Liver (tissue), 3 donors: Measurements from ENCODE around the gene CPLANE1.

Experiments
- EGR1 ChIP-seq, 2 donors: IDR thresholded peaks; 2 replicates each; pipeline ENCODE4 v1.6.1; 2016 to 2018; ENCODE audit warnings: antibody characterized with exemption in 2 of 2, low read depth in 2 of 2
- GABPA ChIP-seq, 2 donors: IDR thresholded peaks in 1 of 2; conservative IDR thresholded peaks in 1 of 2; 2 replicates each; pipeline ENCODE4 v1.6.1; 2016; ENCODE audit warnings: antibody characterized with exemption in 2 of 2, mild to moderate bottlenecking in 1 of 2, moderate library complexity in 1 of 2
- NR2F2 ChIP-seq: IDR thresholded peaks from 2 replicates; pipeline ENCODE4 v1.6.1; 2016; ENCODE audit warnings: antibody characterized with exemption
- RAD21 ChIP-seq, 2 donors: IDR thresholded peaks; 2 replicates each; pipeline ENCODE4 v1.6.1; 2016; ENCODE audit warnings: antibody characterized with exemption in 2 of 2, mild to moderate bottlenecking in 2 of 2
- TAF1 ChIP-seq: conservative IDR thresholded peaks from 2 replicates; pipeline ENCODE4 v1.6.1; 2016; ENCODE audit warnings: antibody characterized with exemption, mild to moderate bottlenecking
- YY1 ChIP-seq: IDR thresholded peaks from 2 replicates; pipeline ENCODE4 v1.6.1; 2016; ENCODE audit warnings: antibody characterized with exemption, mild to moderate bottlenecking
- TF ChIP-seq, protein P1 (sequence below): IDR thresholded peaks from 2 replicates; pipeline ENCODE4 v1.6.1; 2016; ENCODE audit warnings: antibody characterized with exemption
- TF ChIP-seq, protein P2 (sequence below): fragments of 150-350 bp; IDR thresholded peaks from 2 replicates; pipeline ENCODE4 v1.5.1; 2017; ENCODE audit warnings: improper control_type of control experiment, low read depth, low read length; ENCODE audit not compliant: missing input control
- TF ChIP-seq, protein P3 (sequence below): IDR thresholded peaks from 2 replicates; pipeline ENCODE4 v1.6.1; 2016; ENCODE audit warnings: antibody characterized with exemption
- TF ChIP-seq, protein P4 (sequence below): IDR thresholded peaks from 2 replicates; pipeline ENCODE4 v1.6.1; 2016; ENCODE audit warnings: antibody characterized with exemption, mild to moderate bottlenecking
- TF ChIP-seq, protein P5 (sequence below): IDR thresholded peaks from 2 replicates; pipeline ENCODE4 v1.6.1; 2016; ENCODE audit warnings: antibody characterized with exemption
- donor health status: healthy.
- donor health status: healthy.

DNA sequence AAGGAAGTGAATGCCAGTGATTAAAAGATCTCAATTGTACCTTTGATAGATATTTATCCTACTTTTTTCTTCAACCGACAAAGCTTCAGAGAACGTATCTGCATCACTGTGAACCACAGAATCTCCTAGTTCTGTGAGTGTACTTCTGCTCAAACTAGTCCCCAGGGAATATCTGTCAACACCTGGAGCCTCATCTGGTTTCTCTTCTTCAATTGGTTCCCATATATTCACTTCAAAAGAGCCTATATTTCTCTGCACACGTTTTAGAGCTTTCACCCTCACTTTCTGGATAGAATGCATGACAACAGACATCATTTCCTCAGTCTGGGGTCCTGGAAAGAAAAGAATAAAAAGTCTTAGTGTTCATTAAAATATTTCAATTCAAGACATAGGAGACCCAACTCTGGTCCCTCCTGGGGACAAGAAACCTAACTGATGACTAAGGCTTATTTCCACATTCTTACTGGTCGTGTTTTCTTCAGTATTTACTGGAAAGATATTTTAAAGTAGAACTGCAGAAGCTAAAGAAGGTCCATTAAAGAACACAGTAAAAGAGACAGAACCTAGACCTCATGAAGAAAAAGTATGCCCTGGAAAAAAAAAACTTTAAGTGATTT, 64.3 kb downstream of the CPLANE1 start:
- TF ChIP-seq, protein P1, sequence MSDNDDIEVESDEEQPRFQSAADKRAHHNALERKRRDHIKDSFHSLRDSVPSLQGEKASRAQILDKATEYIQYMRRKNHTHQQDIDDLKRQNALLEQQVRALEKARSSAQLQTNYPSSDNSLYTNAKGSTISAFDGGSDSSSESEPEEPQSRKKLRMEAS: no peak
- TF ChIP-seq, protein P2, sequence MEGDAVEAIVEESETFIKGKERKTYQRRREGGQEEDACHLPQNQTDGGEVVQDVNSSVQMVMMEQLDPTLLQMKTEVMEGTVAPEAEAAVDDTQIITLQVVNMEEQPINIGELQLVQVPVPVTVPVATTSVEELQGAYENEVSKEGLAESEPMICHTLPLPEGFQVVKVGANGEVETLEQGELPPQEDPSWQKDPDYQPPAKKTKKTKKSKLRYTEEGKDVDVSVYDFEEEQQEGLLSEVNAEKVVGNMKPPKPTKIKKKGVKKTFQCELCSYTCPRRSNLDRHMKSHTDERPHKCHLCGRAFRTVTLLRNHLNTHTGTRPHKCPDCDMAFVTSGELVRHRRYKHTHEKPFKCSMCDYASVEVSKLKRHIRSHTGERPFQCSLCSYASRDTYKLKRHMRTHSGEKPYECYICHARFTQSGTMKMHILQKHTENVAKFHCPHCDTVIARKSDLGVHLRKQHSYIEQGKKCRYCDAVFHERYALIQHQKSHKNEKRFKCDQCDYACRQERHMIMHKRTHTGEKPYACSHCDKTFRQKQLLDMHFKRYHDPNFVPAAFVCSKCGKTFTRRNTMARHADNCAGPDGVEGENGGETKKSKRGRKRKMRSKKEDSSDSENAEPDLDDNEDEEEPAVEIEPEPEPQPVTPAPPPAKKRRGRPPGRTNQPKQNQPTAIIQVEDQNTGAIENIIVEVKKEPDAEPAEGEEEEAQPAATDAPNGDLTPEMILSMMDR: no peak
- TF ChIP-seq TAF1 (no peak), NR2F2 (no peak), EGR1 (IDR thresholded peaks at IDR 0.05; ENCODE audit: low read depth in 2 of 2) (no peak), GABPA (IDR thresholded peaks at IDR 0.05 in 1 of 2, conservative IDR thresholded peaks at IDR 0.05 in 1 of 2) (no peak), RAD21 (IDR thresholded peaks at IDR 0.05) (no peak), YY1 (no peak)
- TF ChIP-seq, protein P3, sequence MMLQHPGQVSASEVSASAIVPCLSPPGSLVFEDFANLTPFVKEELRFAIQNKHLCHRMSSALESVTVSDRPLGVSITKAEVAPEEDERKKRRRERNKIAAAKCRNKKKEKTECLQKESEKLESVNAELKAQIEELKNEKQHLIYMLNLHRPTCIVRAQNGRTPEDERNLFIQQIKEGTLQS: no peak
- TF ChIP-seq, protein P4, sequence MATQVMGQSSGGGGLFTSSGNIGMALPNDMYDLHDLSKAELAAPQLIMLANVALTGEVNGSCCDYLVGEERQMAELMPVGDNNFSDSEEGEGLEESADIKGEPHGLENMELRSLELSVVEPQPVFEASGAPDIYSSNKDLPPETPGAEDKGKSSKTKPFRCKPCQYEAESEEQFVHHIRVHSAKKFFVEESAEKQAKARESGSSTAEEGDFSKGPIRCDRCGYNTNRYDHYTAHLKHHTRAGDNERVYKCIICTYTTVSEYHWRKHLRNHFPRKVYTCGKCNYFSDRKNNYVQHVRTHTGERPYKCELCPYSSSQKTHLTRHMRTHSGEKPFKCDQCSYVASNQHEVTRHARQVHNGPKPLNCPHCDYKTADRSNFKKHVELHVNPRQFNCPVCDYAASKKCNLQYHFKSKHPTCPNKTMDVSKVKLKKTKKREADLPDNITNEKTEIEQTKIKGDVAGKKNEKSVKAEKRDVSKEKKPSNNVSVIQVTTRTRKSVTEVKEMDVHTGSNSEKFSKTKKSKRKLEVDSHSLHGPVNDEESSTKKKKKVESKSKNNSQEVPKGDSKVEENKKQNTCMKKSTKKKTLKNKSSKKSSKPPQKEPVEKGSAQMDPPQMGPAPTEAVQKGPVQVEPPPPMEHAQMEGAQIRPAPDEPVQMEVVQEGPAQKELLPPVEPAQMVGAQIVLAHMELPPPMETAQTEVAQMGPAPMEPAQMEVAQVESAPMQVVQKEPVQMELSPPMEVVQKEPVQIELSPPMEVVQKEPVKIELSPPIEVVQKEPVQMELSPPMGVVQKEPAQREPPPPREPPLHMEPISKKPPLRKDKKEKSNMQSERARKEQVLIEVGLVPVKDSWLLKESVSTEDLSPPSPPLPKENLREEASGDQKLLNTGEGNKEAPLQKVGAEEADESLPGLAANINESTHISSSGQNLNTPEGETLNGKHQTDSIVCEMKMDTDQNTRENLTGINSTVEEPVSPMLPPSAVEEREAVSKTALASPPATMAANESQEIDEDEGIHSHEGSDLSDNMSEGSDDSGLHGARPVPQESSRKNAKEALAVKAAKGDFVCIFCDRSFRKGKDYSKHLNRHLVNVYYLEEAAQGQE: no peak
- TF ChIP-seq, protein P5, sequence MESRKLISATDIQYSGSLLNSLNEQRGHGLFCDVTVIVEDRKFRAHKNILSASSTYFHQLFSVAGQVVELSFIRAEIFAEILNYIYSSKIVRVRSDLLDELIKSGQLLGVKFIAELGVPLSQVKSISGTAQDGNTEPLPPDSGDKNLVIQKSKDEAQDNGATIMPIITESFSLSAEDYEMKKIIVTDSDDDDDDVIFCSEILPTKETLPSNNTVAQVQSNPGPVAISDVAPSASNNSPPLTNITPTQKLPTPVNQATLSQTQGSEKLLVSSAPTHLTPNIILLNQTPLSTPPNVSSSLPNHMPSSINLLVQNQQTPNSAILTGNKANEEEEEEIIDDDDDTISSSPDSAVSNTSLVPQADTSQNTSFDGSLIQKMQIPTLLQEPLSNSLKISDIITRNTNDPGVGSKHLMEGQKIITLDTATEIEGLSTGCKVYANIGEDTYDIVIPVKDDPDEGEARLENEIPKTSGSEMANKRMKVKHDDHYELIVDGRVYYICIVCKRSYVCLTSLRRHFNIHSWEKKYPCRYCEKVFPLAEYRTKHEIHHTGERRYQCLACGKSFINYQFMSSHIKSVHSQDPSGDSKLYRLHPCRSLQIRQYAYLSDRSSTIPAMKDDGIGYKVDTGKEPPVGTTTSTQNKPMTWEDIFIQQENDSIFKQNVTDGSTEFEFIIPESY: no peak
